GM19438 (cell line): ENCODE measurements around the gene JMJD1C.
"Not testable (repeated sequence)": the region's sequence is repeated elsewhere in the genome, so short reads cannot be mapped to it uniquely, and the experiment has no call there.

ENCODE experiments used
- ATAC-seq: cut with Tn5 transposase; IDR thresholded peaks from one replicate; pipeline ENCODE4 v1.9.1; 2021; ENCODE audit warnings: low read depth; ENCODE audit not compliant: unreplicated experiment

Gene JMJD1C

DNA sequence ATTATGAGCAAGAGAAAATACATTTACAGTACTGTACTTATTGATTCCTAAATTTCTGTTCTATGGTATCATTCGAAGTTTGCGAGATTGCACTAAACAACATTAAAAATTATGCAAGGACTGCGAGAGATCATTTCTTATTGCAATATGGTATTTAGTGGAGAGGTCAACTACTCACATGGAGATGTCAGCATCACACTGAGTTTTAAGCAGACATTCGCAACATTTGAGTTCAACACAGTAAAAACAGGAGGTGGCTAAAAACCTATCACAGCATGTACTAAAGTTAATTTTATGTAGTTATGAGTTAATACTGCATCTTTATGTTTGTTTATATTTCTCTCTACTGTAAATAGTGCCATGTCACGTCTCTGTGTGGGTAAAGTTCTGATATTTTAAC lies 53.5 kb downstream of the JMJD1C start:
- no peak for ATAC-seq

DNA sequence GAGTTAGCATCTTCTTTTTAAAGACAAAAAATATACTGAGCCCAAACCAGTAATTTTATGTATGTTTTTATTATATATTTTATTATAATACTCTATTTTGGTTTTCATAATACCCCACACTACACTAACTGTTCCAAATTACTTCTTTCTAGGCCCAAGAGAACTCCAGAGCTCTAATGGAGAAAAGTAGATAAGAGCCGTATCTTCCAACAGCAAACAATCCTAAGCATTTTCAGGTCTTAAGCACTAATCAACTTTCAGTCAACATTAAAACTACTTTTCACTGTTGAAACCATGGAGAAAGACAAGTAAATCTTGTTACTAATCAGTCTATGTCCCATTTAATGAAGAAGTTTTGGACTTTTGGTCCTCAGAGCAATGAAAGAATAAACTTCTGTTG lies 55.1 kb downstream of the JMJD1C start:
- no peak for ATAC-seq

DNA sequence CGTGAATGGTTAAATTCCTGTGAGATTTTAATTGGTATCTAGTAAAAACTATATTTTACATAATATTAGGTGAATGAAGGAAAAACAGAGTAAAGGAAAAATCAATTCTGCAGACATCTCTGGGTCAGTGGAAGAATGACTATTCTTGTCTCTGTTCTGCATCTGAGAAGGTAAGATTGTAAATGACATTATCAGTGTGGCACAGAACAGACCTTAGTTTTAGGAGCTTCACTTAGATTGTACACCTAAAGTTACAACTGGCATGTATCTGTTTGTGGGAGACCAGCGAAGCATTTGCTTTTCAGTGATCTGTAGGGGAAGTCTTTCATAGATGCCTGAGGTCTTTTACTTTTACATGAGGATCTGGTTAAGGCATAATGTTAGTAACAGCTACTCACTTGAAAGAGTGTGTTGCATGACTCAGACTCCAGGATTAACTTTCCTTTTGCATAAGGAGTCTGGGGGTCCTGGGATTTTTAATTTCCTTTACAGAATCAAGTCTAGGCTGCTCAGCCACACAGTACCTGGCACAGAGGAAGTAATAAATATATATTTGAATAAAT lies 56.2 kb downstream of the JMJD1C start:
- no peak for ATAC-seq

DNA sequence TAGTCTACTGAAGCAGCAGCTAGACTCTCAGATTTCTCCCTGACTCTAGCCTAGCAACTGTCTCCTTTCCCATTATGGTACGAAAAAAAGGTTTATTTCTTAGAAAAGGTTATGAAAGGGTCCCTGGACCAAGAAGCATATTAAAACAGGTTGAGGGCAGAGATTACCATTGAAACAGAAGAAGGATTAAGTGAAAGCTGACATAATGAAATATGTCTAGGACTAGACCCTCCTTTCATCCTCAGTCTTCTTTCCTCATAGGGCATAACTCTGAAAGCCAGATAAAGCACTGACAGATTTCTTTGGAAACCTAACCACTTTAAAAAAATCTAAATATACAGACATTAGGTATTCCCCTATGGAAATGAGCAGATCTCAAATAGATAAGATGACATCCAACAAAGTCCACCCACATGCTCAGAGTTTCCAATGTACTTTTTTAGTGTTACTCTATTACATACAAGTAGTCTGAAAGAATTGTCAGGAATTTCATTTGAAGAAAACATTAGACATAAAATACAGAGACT lies 58.6 kb downstream of the JMJD1C start:
- ATAC-seq, result no peak

DNA sequence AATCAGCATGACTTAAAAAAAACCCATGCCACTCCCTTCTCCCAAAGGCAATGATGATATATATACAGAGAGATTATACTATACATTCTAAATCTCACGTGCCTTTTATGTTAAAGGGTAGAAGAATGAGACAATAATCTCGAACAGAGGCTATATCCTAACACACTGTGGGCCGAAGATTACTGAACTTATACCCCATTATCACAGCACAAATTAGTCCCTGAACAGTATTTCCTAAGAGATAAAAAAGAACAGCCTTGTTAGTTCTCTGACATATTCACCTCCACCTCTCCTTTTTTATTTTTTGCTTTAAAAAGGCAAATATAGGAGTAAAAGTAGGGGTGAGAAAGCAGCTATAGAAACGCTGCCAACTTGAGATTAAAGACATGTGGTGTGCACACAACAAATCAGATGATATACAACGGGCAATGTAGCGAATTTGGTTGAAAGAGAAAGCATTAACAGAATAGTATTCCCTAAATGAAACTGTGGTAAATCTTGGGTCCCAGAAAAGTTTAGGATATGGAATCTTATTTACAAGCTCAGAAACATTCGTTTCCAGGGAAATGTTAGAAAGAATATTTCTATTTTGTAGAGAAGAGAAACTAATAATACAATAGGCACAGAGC lies 69.5 kb downstream of the JMJD1C start:
- ATAC-seq, result no peak

DNA sequence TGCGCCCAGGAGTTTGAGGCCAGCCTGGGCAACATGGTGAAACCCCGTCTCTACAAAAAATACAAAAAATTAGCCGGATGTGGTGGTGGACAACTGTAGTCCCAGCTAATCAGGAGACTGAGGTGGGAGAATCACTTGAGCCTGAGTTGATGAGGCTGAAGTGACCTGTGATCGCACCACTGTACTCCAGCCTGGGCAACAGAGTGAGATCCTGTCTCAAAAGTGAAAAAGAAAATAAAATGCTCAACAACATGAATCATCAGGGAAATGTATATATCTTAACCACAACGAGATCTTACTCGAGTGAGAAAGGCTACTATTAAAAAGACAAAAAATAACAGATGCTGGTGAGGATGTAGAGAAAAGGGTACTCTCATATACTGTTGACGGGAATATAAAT lies 72.7 kb downstream of the JMJD1C start:
- ATAC-seq, result no peak

DNA sequence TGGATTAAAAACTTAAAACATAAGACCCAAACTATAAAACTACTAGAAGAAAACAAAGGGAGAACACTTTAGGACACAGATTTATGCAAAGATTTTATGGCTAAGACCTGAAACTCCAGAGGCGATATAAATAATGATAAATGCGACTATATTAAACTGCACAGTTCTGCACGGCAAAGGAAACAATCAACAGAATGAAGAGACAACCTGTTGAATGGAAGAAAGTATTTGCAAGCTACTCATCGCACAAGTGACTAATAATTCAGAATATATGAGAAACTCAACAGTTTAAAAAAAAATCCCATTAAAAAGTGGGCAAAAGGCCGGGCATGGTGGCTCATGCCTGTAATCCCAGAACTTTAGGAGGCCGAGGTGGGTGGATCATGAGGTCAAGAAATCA lies 73.6 kb downstream of the JMJD1C start:
- no peak for ATAC-seq

DNA sequence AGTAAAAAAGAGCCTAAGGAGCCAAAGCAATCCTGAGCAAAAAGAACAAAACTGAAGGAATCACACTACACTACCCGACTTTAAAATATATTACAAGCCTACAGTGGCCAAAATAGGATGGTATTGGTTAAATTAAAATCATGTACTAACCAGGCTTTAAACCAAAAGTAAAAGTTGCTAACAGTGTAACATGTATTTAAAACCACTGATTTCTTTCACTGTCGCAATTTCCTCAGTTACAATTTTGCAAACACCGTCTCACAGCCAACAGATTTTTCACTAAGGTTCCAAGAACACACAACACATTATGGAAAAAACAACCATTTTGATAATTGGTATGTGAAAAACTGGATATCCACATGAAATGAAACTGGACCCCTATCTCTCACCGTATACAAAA lies 74.0 kb downstream of the JMJD1C start:
- no peak for ATAC-seq

DNA sequence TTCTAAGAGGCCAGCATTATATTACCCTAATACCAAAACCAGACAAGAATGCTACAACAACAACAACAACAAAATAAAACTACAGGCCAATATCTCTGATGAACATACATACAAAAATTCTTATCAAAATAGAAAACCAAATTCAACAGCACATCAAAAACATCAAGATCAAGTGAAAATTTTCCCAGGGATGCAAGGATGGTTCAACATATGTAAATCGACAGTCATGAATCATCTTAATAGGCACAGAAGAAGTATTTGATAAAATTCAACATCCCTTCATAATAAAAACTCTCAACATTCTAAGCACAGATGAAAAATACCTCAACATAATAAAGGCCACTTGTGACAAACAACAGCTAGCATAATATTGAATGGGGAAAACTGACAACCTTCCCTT lies 75.3 kb downstream of the JMJD1C start:
- no peak for ATAC-seq

DNA sequence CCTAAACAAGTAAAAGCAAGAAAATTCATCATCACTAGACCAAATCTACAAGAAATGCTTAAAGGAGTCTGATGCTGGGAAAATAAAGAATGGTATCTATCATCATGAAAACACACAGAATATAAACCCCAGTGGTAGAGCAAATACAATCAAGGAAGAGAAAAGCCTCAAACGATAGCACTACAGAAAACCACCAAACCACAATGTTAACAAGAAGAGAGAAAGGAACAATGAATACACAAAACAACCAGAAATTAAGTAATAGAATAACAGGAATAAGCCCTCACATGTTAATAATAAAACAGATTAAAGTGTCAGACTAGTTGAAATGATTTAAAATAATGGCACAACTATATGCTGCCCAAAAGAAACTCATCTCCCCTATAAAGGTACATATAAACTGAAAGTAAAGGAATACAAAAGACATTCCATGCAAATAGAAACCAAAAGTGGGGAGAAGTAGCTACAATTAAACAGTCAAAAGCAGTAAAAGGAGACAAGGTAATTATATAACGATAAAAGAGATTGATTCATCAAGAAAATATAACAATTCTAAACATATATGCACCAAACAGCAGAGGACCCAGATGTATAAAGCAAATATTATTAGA lies 77.3 kb downstream of the JMJD1C start:
- no peak for ATAC-seq

DNA sequence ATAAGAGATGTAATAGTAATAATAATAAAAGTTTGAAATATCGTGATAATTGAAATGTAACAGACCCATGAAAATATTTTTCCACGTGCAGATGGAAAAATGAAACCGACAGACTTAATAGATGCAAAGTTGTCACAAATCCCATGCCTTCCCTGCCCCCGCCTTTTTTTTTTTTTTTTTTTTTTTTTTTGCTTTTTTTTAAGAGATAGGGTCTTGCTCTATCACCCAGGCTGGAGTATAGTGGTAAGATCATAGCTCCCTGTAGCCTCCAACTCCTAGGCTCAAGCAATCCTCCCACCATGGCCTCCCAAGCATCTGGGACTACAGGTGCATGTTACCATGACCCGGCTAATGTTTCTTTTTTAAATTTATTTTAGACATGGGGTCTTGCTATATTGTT lies 80.5 kb downstream of the JMJD1C start:
- ATAC-seq, result no peak

DNA sequence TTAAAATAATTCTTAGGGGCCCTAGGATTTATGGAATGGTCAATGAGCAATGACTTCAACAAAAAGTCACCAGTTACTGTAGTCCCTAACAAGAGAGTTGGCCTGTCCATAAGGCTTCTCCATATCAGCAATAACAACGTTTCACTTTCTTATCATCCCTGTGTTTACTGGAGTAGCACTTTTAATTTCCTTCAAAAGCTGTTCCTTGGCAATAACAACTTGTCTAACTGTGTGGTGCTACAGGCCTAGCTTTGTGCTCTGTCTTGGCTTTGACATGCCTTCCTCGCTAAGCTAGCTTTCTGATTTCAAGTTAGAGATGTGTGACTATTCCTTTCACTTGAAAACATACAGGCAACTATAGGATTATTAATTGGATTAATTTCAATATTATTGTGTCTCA lies 81.1 kb downstream of the JMJD1C start:
- no peak for ATAC-seq

DNA sequence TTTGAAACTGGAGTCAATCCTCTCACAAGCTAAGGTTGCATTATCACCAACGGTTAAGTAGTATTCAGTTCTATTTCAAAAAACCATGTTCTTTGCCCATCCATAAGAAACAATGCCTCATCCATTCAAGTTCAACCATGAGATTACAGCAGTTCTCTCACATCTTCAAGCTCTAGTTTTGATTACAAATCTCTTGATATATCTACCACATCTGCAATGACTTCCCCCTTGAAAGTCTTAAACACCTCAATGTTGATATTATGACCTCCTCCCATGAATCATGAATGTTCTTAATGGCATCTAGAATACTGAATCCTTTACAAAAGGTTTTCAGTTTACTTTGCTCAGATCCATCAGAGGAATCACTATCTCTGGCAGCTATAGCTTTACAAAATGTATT lies 81.8 kb downstream of the JMJD1C start:
- ATAC-seq, result no peak

DNA sequence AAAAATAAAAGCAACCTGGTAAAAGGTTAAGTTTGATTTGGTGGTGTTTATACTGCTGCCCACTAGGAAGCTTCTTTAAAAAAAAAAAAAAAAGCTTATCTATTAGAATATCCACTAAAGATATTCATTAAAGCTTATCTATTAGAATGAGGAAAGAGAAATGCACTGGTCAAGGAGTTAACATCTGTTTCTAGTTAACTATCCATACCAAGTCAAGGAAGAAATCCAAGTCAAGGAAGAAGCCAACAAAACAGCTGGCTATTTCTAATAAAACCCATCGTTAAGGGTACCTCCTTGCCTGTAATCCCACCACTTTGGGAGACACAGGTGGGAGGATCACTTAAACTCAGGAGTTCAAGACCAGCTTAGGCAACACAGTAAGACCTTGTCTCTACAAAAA lies 82.6 kb downstream of the JMJD1C start:
- ATAC-seq, result no peak

DNA sequence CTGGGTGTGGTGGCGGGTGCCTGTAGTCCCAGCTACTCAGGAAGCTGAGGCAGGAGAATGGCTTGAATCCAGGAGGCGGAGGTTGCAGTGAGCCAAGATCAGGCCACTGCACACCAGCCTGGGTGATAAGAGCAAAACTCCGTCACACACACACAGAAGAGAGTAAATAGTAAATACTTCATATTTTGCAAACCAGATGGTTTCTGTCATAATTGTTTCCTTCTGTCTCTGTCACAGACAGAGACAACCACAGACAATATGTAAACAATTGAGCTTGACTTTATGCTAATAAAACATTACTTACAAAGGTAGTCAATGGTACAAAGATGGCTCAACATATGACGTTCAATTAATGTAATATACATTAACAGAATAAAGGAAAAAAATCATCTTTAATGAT lies 83.7 kb downstream of the JMJD1C start:
- ATAC-seq, result no peak

DNA sequence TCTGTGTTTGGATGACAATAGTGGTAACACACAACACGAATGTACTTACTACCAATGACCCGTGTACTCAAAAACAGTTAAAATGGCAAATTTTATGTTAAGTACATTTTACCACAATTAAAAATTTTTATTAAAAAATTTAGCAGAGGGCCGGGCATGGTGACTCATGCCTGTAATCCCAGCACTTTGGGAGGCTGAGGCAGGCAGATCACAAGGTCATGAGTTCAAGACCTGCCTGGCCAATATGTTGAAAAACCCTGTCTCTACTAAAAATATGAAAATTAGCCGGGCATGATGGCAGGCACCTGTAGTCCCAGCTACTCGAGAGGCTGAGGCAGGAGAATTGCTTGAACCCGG lies 88.5 kb downstream of the JMJD1C start:
- not testable (repeated sequence) for ATAC-seq

DNA sequence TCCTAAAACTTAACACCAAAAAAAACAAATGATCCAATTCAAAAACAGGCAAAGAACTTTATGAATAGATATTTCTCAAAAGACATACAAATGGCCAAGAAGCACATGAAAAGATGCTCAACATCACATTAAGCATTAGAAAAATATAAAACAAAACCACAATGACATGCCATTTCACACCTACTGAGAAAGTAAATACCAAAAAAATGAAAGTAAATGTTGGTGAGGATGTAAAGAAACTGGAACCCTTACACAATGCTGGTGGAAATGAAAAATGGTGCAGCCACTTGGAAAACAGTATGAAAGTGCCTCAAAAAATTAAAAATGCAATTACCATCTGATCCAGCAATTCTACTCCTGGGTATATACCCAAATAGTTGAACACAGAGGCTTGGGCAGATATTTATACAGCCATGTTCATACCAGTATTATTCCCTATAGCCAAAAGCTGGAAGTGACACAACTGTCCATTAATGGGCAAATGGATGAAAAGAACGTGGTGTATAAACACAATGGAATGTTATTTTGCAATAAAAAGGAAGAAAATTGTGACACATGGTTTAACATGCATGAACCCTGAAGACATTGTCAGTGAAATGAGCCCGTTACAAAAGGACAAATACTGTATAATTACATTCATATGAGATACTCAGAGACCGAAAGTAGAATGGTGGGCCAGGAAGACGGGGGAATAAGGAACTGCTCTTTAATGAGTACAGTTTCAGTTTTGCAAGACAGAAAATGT lies 89.0 kb downstream of the JMJD1C start:
- peak; percentile 97 for ATAC-seq

DNA sequence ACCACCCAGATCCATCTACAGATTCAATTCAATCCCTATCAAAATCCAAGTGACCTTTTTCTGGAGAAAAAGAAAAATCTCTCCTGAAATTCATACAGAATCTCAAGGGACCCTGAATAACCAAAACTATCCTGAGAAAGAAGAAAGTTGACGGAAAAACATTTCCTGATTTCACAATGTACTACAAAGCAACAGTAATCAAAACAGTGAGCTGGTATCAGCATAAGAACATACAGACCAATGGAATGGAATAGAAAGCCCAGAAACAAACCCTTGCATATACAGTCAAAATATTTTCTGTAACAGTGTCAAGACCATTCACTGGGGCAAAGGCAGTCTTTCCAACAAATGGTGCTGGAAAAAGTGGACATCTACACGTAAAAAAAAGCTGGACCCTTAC lies 89.9 kb downstream of the JMJD1C start:
- no peak for ATAC-seq

DNA sequence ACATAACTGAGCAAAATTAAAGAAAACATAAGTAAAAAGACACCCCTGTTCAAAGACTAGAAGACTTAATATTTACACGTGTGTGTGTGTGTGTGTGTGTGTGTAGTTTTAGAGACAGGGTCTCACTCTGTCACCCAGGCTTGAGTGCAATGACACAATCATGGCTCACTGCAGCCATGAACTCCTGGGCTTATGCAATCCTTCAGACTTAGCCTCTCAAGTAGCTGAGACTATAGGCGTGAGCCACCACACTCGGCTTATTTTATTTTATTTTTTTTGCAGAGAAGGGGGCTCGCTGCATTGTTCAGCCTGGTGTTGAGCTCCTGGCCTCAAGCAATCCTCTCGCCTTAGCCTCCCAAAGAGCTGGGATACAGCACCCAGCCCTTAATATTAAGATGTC lies 90.3 kb downstream of the JMJD1C start:
- no peak for ATAC-seq

DNA sequence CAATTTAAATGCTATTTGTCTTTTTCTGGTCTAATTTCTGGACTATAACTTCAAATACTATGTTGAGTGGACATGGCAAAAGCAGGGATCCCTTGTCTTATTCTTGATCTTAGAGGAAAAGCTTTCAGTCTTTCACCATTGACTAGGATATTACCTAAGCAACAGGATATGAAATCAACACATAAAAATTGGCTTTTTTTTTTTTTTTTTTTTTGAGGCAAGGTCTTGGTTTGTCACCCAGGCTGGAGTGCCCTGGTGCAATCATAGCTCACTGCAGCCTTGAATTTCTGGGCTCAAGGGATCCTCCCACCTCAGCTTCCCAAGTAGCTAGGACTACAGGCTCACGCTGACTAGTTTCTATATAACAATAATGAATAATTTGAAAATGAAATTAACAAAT lies 90.8 kb downstream of the JMJD1C start:
- no peak for ATAC-seq

DNA sequence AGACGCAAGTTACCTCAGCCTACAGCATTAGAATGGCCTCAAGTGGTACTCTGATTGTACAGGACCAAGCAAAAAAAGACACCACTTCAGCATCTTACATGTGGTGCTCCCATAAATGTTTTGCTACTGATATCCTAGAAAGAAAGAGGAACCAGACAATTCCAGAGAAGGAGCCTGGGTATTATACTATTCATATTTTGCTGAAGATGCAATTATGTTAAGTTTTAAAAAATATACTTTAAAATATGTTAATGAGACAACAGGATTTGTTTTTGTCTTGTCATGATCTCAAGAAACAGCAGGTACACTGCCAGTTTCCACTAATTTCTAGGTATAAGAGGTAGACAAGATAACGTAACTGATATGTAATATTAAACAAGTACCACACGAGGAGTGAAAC lies 92.6 kb downstream of the JMJD1C start:
- no peak for ATAC-seq

DNA sequence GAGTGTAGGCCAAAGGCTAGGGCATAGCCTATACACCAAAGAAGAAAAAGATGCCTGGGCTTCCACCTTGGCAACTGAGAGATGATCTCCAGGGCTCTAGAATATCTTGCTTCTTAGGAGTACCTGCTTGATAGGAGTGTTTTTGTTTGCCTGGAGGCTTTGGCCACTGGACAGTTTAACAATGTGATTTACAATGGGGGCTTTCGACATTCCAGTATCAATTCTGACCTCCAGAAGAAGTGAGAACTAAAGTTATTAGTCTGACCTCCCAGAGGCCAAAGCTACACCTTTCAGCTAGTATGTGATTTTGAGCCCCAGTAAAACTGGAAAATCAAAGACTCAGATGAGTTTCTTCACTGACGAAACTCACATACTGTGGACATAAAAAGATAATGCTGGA lies 96.1 kb downstream of the JMJD1C start:
- ATAC-seq, result no peak
